Endothelial cell of umbilical vein (primary cell): ENCODE results near the gene CETP. TPM values are rescaled to one million over a fixed set of nuclear protein-coding genes. Genes with fewer than 3 reads are reported as not detected.

Experiments
- BruUV-seq: library from RNA; stranded (reverse); fragments of 400-500 nt; replicated peaks from 2 replicates; lab custom pipeline; 2021; lab: Mats Ljungman, UMichigan
- CTCF ChIA-PET: fragments of 300-600, 350-600 bp; sonication (Branson Sonifier 250); formaldehyde crosslinking; loops from one replicate; lab custom pipeline; 2021; ENCODE audit warnings: antibody characterized with exemption, inconsistent platforms; lab: Charles Lee
- POLR2A ChIA-PET: fragments of 300-600, 350-600 bp; sonication (Branson Sonifier 250); formaldehyde crosslinking; loops from one replicate; lab custom pipeline; 2021; ENCODE audit warnings: antibody characterized with exemption, inconsistent platforms; lab: Charles Lee
- DNase-seq: peaks from one replicate; pipeline ENCODE4 v3.0.0-alpha.2; 2011; ENCODE audit warnings: low read depth, low spot score
- FAIRE-seq: peaks from 2 replicates; lab custom pipeline; 2011; peaks lifted over from hg19 to GRCh38; lab: Jason Lieb, UNC
- H2AFZ ChIP-seq: 2 replicates; pipeline ENCODE4 v1.6.0; 2012; ENCODE audit warnings: low read depth, low read length, control low read depth, inconsistent platforms
- H3K27ac ChIP-seq: 2 replicates; pipeline ENCODE4 v1.5.1; 2011; ENCODE audit warnings: low read depth, mild to moderate bottlenecking, control low read depth, low read length, moderate library complexity; ENCODE audit not compliant: insufficient read depth
- H3K27me3 ChIP-seq, 2 experiments: 2 replicates each; pipeline versions ENCODE4 v1.6.0 to v1.6.1; 2011; ENCODE audit warnings: low read length in 2 of 2, mixed read lengths in 1 of 2; ENCODE audit not compliant: control insufficient read depth in 2 of 2, insufficient read depth in 2 of 2
- H3K36me3 ChIP-seq, 2 experiments: 2 replicates in 1 of 2; 3 replicates in 1 of 2; pipeline ENCODE4 v1.5.1; 2011; ENCODE audit warnings: low read length in 2 of 2, mild to moderate bottlenecking in 1 of 2, moderate library complexity in 1 of 2; ENCODE audit not compliant: control insufficient read depth in 2 of 2, insufficient read depth in 2 of 2; ENCODE audit errors: extremely low read depth in 1 of 2
- H3K4me1 ChIP-seq: 3 replicates; pipeline ENCODE4 v1.5.1; 2011; ENCODE audit warnings: mild to moderate bottlenecking, low read length; ENCODE audit not compliant: control insufficient read depth, insufficient read depth; ENCODE audit errors: extremely low read depth
- H3K4me2 ChIP-seq: 2 replicates; pipeline ENCODE4 v1.6.1; 2011; ENCODE audit warnings: low read length, control low read depth, mixed read lengths; ENCODE audit not compliant: insufficient read depth
- H3K4me3 ChIP-seq, 3 experiments: fragments of 200-600 bp in 1 of 3; sonication (generic), shearing (Covaris generic) in 1 of 3; replicated peaks in 1 of 3; 2 replicates each; pipeline ENCODE4 v1.5.1; 2011 to 2016; ENCODE audit warnings: control low read depth in 3 of 3, low read length in 3 of 3, mild to moderate bottlenecking in 2 of 3, inconsistent platforms in 1 of 3, low read depth in 1 of 3, moderate library complexity in 1 of 3; ENCODE audit not compliant: insufficient read depth in 1 of 3
- H3K79me2 ChIP-seq: 2 replicates; pipeline ENCODE4 v1.6.0; 2012; ENCODE audit warnings: low read length, inconsistent platforms; ENCODE audit not compliant: control insufficient read depth, insufficient read depth
- H3K9ac ChIP-seq: replicated peaks from 2 replicates; pipeline ENCODE3; 2011; ENCODE audit warnings: low read length, control low read depth; ENCODE audit not compliant: insufficient read depth; ENCODE audit errors: extremely low read depth
- H3K9me1 ChIP-seq: replicated peaks from 3 replicates; pipeline ENCODE4 v1.6.0; 2011; ENCODE audit warnings: mild to moderate bottlenecking, low read length; ENCODE audit not compliant: control insufficient read depth, insufficient read depth; ENCODE audit errors: extremely low read depth
- H3K9me3 ChIP-seq: replicated peaks from 2 replicates; pipeline ENCODE4 v1.5.1; 2012; ENCODE audit warnings: low read length, inconsistent platforms; ENCODE audit not compliant: control insufficient read depth, insufficient read depth
- H4K20me1 ChIP-seq: replicated peaks from 2 replicates; pipeline ENCODE3; 2011; ENCODE audit warnings: mild to moderate bottlenecking, low read length; ENCODE audit not compliant: control insufficient read depth, insufficient read depth; ENCODE audit errors: extremely low read depth
- EZH2 ChIP-seq: IDR thresholded peaks from 2 replicates; pipeline ENCODE4 v1.6.1; 2012; ENCODE audit warnings: borderline replicate concordance, low read depth, mild to moderate bottlenecking, moderate library complexity, low read length, inconsistent platforms; ENCODE audit not compliant: severe bottlenecking
- FOS ChIP-seq: IDR thresholded peaks from 2 replicates; pipeline ENCODE4 v1.6.1; 2011; ENCODE audit warnings: mild to moderate bottlenecking, low read length, moderate library complexity, borderline replicate concordance; ENCODE audit not compliant: insufficient read depth
- GATA2 ChIP-seq: IDR thresholded peaks from 2 replicates; pipeline ENCODE4 v1.7.0; 2011; ENCODE audit warnings: low read depth, mild to moderate bottlenecking, moderate library complexity, mixed read lengths, low read length; ENCODE audit not compliant: insufficient read length, insufficient read depth
- JUN ChIP-seq: IDR thresholded peaks from 2 replicates; pipeline ENCODE4 v1.6.1; 2011; ENCODE audit warnings: borderline replicate concordance, low read depth; ENCODE audit not compliant: insufficient read length, insufficient read depth
- MYC ChIP-seq: IDR thresholded peaks from one replicate; pipeline ENCODE4 v1.6.1; 2011; ENCODE audit warnings: mild to moderate bottlenecking, low read depth, low read length
- POLR2A ChIP-seq: IDR thresholded peaks from 2 replicates; pipeline ENCODE4 v1.6.1; 2012; ENCODE audit warnings: low read depth, mild to moderate bottlenecking, control low read depth, low read length
- POLR2AphosphoS5 ChIP-seq: IDR thresholded peaks from 2 replicates; pipeline ENCODE4 v1.6.1; 2012; ENCODE audit warnings: low read depth, mild to moderate bottlenecking, control low read depth, low read length, moderate library complexity; ENCODE audit not compliant: insufficient read depth
- dilution Hi-C: fragments of 300-500 bp; cut with MboI; formaldehyde crosslinking; loops from one replicate; pipeline ENCODE4 v1.15.0; 2019; ENCODE audit warnings: low sequenced_read_pairs; ENCODE audit not compliant: extremely low pct_ligation_motif_present
- intact Hi-C: fragments of 100-400 bp; cut with micrococcal nuclease; formaldehyde crosslinking; loops from one replicate; pipeline ENCODE4 v1.10.0; 2022
- polyA plus RNA-seq, 4 experiments: library from polyadenylated mRNA; depleted of rRNA in 3 of 4; stranded (reverse) in 3 of 4; unstranded in 1 of 4; fragments of >200 nt; gene quantifications; 2 replicates each; pipeline versions ENCODE4 v1.2.1 to v1.2.3, GENCODE V29; 2011 to 2012; ENCODE audit warnings: missing spikeins in 1 of 4
- total RNA-seq: library from RNA; stranded (reverse); gene quantifications from 2 replicates; pipeline ENCODE4 v1.2.3, GENCODE V29; 2021
- TF ChIP-seq, protein P1 (sequence below): IDR thresholded peaks from 2 replicates; pipeline ENCODE4 v1.6.1; 2011; ENCODE audit not compliant: insufficient read depth, insufficient read length
- TF ChIP-seq, protein P2 (sequence below), 2 donors: IDR thresholded peaks; 1 replicate in 1 of 2; 2 replicates in 1 of 2; pipeline ENCODE4 v1.5.1; 2011; ENCODE audit warnings: low read length in 2 of 2, mild to moderate bottlenecking in 2 of 2, moderate library complexity in 2 of 2, control low read depth in 1 of 2, inconsistent platforms in 1 of 2, low read depth in 1 of 2; ENCODE audit not compliant: insufficient read depth in 1 of 2; ENCODE audit errors: extremely low read depth in 1 of 2

Gene CETP
- total and polyA plus RNA-seq, 2 donors (not counting 3 experiments of a cell fraction or from before 2014, with no cell fraction given): 2.2 to 2.8 TPM

DNA sequence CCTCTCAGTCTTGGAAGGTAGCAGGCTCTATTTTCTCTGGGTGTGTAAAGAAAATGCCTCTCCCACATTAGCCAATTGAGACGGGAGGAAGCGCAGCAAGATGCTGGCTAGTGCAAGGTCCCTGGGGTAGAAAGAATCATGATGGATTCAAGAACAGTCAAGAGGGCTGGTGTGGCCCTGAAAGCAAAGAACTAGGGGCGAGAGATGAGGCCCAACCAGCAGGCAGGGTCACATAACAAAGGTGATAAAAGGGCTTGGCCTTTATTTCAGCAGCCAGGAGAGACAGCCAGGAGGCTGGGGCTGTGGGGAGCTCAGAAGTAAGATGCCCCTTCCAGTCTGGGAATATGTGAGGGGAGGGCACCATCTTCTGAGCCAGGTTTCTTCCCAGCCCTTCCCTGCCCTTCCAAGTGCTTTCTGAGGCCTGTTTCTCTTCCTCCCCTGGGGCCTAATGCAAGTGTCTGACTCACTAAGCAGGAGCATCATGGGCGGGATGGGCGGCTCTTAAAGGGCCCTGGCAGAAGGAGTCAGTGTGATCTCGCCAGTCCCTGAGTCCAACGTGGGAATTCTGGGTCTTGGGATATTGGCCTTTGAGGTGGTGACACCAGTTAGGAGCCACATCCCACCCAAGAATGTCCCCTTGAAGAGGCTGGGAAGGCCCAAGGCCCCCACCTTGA lies 23.7 kb downstream of the CETP start:
- ChIA-PET CTCF (interaction anchor here (1.1 to 2.0 kb wide), 3 partner anchors 8 to 61 kb away, joined by 5 to 9 read pairs (median 8); no protein-coding TSS in a partner anchor), POLR2A (interaction anchor here (0.5 kb wide), 1 partner anchor 406 kb away, joined by 3 read pairs; no protein-coding TSS in a partner anchor)
- no peak overlapping the region for H3K27ac ChIP-seq
- TF ChIP-seq FOS: peak; percentile 49
- no peak for TF ChIP-seq MYC
- H3K79me2 ChIP-seq: peaks cover 4% of the 10 kb centered on the region
- H3K9me3 ChIP-seq: no peaks in the 10 kb centered on the region
- DNase-seq: peak; percentile 28
- peaks cover 16% of the 10 kb centered on the region for H3K4me1 ChIP-seq
- H3K36me3 ChIP-seq: no peaks in the 10 kb centered on the region
- H3K4me2 ChIP-seq: no peak overlapping the region
- H3K4me3 ChIP-seq: no peak overlapping the region
- peak; percentile 65 for FAIRE-seq
- peak overlapping the region; percentile 76 for H2AFZ ChIP-seq
- no TSS peak for BruUV-seq
- dilution Hi-C loops (no loop called here), intact Hi-C loops (no loop called here)
- H3K27me3 ChIP-seq: no peaks in the 10 kb centered on the region
- H3K9me1 ChIP-seq: no peaks in the 10 kb centered on the region
- no peak overlapping the region for H3K9ac ChIP-seq
- no peaks in the 10 kb centered on the region for H4K20me1 ChIP-seq

DNA sequence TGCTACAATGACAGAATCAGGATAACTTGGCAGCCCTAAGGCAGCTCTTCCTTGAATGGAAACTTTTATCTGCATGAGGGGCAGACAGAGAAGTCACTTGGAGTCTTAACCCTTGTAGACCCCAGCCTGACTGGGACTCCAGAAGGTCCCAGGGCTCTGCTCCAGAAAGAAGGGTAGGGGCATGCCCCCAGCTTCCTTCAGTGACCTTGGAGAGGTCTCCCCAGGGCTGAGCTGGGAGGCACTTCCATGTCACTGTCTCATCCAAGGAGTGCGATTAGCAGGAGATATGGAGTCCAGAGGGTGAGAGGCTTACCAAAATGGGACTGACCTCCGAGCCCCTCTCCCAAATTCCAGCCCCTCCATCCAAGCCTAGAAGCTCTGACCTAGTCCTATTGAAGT lies 24.2 kb downstream of the CETP start:
- no peaks in the 10 kb centered on the region for H3K36me3 ChIP-seq
- no peaks in the 10 kb centered on the region for H3K27me3 ChIP-seq
- no peaks in the 10 kb centered on the region for H3K9me1 ChIP-seq
- H3K9me3 ChIP-seq: no peaks in the 10 kb centered on the region
- DNase-seq (no peak), FAIRE-seq (no peak)
- H2AFZ ChIP-seq: peak overlapping the region; percentile 76
- H3K4me1 ChIP-seq: peaks cover 17% of the 10 kb centered on the region
- ChIA-PET CTCF (interaction anchor here (1.1 to 2.0 kb wide), 3 partner anchors 9 to 60 kb away, joined by 5 to 9 read pairs (median 8); no protein-coding TSS in a partner anchor), POLR2A (interaction anchor here (0.5 kb wide), 1 partner anchor 405 kb away, joined by 3 read pairs; no protein-coding TSS in a partner anchor)
- dilution Hi-C loops (no loop called here), intact Hi-C loops (no loop called here)
- no TSS peak for BruUV-seq
- peaks cover 4% of the 10 kb centered on the region for H3K79me2 ChIP-seq
- TF ChIP-seq FOS (no peak), JUN (no peak), POLR2AphosphoS5 (no peak), MYC (no peak), POLR2A (no peak), EZH2 (no peak), GATA2 (no peak)
- TF ChIP-seq, protein P1, sequence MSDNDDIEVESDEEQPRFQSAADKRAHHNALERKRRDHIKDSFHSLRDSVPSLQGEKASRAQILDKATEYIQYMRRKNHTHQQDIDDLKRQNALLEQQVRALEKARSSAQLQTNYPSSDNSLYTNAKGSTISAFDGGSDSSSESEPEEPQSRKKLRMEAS: no peak
- TF ChIP-seq, protein P2, sequence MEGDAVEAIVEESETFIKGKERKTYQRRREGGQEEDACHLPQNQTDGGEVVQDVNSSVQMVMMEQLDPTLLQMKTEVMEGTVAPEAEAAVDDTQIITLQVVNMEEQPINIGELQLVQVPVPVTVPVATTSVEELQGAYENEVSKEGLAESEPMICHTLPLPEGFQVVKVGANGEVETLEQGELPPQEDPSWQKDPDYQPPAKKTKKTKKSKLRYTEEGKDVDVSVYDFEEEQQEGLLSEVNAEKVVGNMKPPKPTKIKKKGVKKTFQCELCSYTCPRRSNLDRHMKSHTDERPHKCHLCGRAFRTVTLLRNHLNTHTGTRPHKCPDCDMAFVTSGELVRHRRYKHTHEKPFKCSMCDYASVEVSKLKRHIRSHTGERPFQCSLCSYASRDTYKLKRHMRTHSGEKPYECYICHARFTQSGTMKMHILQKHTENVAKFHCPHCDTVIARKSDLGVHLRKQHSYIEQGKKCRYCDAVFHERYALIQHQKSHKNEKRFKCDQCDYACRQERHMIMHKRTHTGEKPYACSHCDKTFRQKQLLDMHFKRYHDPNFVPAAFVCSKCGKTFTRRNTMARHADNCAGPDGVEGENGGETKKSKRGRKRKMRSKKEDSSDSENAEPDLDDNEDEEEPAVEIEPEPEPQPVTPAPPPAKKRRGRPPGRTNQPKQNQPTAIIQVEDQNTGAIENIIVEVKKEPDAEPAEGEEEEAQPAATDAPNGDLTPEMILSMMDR (IDR thresholded peaks at IDR 0.05; ENCODE audit: extremely low read depth in 1 of 2, insufficient read depth in 1 of 2, low read depth in 1 of 2, low read length in 2 of 2): no peak
- no peaks in the 10 kb centered on the region for H4K20me1 ChIP-seq
- no peak overlapping the region for H3K27ac ChIP-seq
- no peak overlapping the region for H3K9ac ChIP-seq
- no peak overlapping the region for H3K4me3 ChIP-seq
- no peak overlapping the region for H3K4me2 ChIP-seq
